Motor neuron (in vitro differentiated cells): ENCODE results near the gene GH1. TPM values are rescaled to one million over a fixed set of nuclear protein-coding genes. Genes with fewer than 3 reads are reported as not detected.

Experiments used
- ATAC-seq, 8 experiments: fragments of 200-7000 bp; cut with Tn5 transposase; replicated peaks in 6 of 8; 2 replicates each; pipeline ENCODE4 v1.8.0; 2021; ENCODE audit warnings: mild to moderate bottlenecking in 8 of 8, moderate library complexity in 8 of 8
- H3K27ac ChIP-seq, 2 donors: fragments of 250-450 bp; sonication (Bioruptor Pico); 2 replicates each; pipeline ENCODE4 v1.9.0; 2021; ENCODE audit warnings: antibody characterized with exemption in 2 of 2, mild to moderate bottlenecking in 2 of 2, moderate library complexity in 1 of 2
- H3K4me1 ChIP-seq, 2 donors: fragments of 250-450 bp; sonication (Bioruptor Pico); replicated peaks in 1 of 2; 2 replicates each; pipeline ENCODE4 v1.6.1; 2021; ENCODE audit warnings: antibody characterized with exemption in 2 of 2, mild to moderate bottlenecking in 2 of 2, moderate library complexity in 1 of 2
- H3K4me3 ChIP-seq, 5 donors: fragments of 250-450 bp; sonication (Bioruptor Pico); 2 replicates each; pipeline ENCODE4 v1.9.0; 2021; ENCODE audit warnings: antibody characterized with exemption in 5 of 5, mild to moderate bottlenecking in 5 of 5, moderate library complexity in 4 of 5
- WGBS, 10 experiments: fragments of 450-650 bp; shearing (Covaris generic); methylation state at CpG; one replicate each; pipeline ENCODE4 v1.0.0; 2022; 5-methylcytosine and 5-hydroxymethylcytosine counted together
- in situ Hi-C, 9 experiments: fragments of 400-800 bp; cut with MboI; loops; one replicate each; pipeline ENCODE4 v1.15.0; 2021; ENCODE audit warnings: low sequenced_read_pairs in 9 of 9, low pct_unique_long_range_greater_than_20kb in 2 of 9; ENCODE audit not compliant: unreplicated experiment in 9 of 9
- total RNA-seq, 8 experiments: library from RNA; unstranded; fragments of 300-600 nt; gene quantifications; 2 replicates each; pipeline versions ENCODE4 v1.2.3 to v1.2.4, GENCODE V29; 2022

Gene GH1
- total RNA-seq, 8 experiments from 2014 or later = not detected

- in situ Hi-C loops = no loop called here
- WGBS, 10 experiments = 40 to 100% (median 83%) methylated on average over 1 to 8 of the region's 29 CpGs; no CpG with 5 or more reads in 5 of the 10 experiments
- no peak for ATAC-seq
- no peak overlapping the region for H3K27ac ChIP-seq
- peaks cover 0 to 2% of the 10 kb centered on the region in 2 donors for H3K4me1 ChIP-seq
- H3K4me3 ChIP-seq = no peak overlapping the region
Measured at GRCh38 chr17:63950940-63951907, 32.6 kb upstream of the GH1 start.

- no peak overlapping the region for H3K27ac ChIP-seq
- in situ Hi-C loops = loop anchor here in 2 of 9 experiments (25.0 kb wide), 1 partner anchor 188 kb away; the partner anchor contains the start of gene ERN1 (in 2 of the 2)
- no peak overlapping the region for H3K4me3 ChIP-seq
- 40 to 60% methylated on average over 1 to 3 of the region's 18 CpGs; no CpG with 5 or more reads in 8 of the 10 experiments for WGBS, 10 experiments
- no peak for ATAC-seq
- H3K4me1 ChIP-seq = peaks cover 0 to 2% of the 10 kb centered on the region in 2 donors
Measured at GRCh38 chr17:63949576-63950250, 31.1 kb upstream of the GH1 start.

DNA sequence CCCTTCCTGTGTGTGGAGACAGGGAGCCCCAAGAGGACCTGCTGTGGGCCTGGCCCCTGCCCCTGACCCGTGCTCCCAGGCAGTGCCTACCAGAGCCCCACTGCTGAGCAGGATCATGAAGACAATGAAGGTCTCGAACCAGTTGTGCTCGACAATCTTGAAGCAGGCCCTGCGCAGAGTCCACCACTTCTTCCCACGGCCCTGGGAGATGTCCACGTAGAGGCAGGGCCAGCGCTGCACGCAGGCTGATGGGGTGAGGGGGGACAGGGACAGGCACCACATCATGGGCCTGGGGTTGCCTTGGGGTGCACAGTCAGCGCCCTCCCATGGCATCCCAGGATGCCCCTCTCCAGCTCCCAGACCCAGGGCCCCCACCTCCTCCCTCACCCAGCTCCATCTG is 29.9 kb upstream of the GH1 start:
- in situ Hi-C loops = loop anchor here in 2 of 9 experiments (25.0 kb wide), 1 partner anchor 189 kb away; the partner anchor contains the start of gene ERN1 (in 2 of the 2)
- Histone ChIP-seq H3K4me1 (no peaks in the 10 kb centered on the region), H3K4me3 (no peak overlapping the region), H3K27ac (no peak overlapping the region)
- ATAC-seq = peak in 1 of 8 experiments; percentile 8
- WGBS, 10 experiments = 89% methylated on average over 6 of the region's 9 CpGs; no CpG with 5 or more reads in 9 of the 10 experiments

- no peak for ATAC-seq
- no peak overlapping the region for H3K4me3 ChIP-seq
- no peaks in the 10 kb centered on the region for H3K4me1 ChIP-seq
- in situ Hi-C loops = loop anchor here in 2 of 9 experiments (25.0 kb wide), 1 partner anchor 189 kb away; the partner anchor contains the start of gene ERN1 (in 2 of the 2)
- WGBS, 10 experiments = 40% methylated on average over 2 of the region's 18 CpGs; no CpG with 5 or more reads in 9 of the 10 experiments
- H3K27ac ChIP-seq = no peak overlapping the region
Measured at GRCh38 chr17:63947711-63948330, 29.2 kb upstream of the GH1 start.

DNA sequence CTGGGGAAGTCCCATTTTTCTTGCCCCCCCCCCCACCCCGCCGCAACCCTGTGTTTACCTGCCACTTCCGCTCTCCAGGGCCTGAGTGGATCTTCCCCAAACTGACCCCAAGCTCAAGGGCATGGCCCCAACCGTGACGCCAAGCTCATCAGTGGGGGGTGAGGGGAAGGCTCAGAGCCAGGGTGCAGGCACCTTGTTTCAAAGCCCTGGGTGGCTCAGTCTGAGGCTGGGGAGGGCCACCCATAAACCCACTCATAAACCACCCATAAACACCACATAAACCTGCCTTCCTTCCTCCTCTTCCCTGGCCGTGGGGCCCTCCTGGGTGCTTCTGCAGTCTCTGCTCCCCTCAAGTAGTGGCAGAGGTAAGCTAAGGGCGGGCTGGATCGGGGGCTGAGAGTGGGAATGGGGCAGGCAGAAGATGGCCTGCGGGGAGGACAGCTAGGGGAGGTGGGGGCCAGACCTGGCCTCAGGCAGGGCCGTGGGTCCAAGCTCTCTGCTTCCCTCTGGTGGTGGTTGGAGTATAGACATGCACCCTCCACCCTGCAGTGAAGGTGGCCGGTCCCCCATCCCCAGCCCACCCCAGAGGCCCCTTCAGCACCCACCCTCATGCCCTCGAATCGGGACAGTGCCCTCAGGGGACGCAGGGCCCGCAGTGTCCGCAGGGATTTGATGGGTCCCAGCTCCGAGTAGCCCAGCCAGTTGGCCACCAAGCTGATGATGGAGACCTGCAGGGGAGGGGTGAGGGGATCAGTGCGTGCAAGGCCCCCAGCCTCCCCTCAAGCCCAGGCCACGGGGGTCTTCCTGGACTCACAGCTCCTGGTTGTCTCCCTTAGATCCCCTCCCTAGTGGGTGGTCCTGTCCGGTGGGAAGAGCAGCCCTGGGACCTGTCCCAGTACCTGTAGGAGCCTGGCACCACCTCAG is 28.1 kb upstream of the GH1 start:
- H3K27ac ChIP-seq = no peak overlapping the region
- ATAC-seq = peak; percentile 69 to 90 (median 74)
- WGBS, 10 experiments = 0 to 80% methylated on average over 1 to 2 of the region's 20 CpGs; no CpG with 5 or more reads in 8 of the 10 experiments
- H3K4me1 ChIP-seq = no peaks in the 10 kb centered on the region
- H3K4me3 ChIP-seq = no peak overlapping the region
- in situ Hi-C loops = loop anchor here in 2 of 9 experiments (25.0 kb wide), 1 partner anchor 191 kb away; the partner anchor contains the start of gene ERN1 (in 2 of the 2)

GRCh38 chr17:63945784-63946439 is 27.3 kb upstream of the GH1 start:
- ATAC-seq = no peak
- WGBS, 10 experiments = 20 to 73% methylated on average over 1 to 3 of the region's 6 CpGs; no CpG with 5 or more reads in 8 of the 10 experiments
- H3K27ac ChIP-seq = no peak overlapping the region
- in situ Hi-C loops = loop anchor here in 2 of 9 experiments (25.0 kb wide), 1 partner anchor 191 kb away; the partner anchor contains the start of gene ERN1 (in 2 of the 2)
- no peaks in the 10 kb centered on the region for H3K4me1 ChIP-seq
- H3K4me3 ChIP-seq = no peak overlapping the region

- H3K4me3 ChIP-seq = no peak overlapping the region
- in situ Hi-C loops = loop anchor here in 2 of 9 experiments (25.0 kb wide), 1 partner anchor 192 kb away; the partner anchor contains the start of gene ERN1 (in 2 of the 2)
- no peak overlapping the region for H3K27ac ChIP-seq
- no peaks in the 10 kb centered on the region for H3K4me1 ChIP-seq
- ATAC-seq = no peak
- 80 to 100% (median 90%) methylated on average over 1 to 3 of the region's 24 CpGs; no CpG with 5 or more reads in 6 of the 10 experiments for WGBS, 10 experiments
Measured at GRCh38 chr17:63944736-63945499, 26.3 kb upstream of the GH1 start.

DNA sequence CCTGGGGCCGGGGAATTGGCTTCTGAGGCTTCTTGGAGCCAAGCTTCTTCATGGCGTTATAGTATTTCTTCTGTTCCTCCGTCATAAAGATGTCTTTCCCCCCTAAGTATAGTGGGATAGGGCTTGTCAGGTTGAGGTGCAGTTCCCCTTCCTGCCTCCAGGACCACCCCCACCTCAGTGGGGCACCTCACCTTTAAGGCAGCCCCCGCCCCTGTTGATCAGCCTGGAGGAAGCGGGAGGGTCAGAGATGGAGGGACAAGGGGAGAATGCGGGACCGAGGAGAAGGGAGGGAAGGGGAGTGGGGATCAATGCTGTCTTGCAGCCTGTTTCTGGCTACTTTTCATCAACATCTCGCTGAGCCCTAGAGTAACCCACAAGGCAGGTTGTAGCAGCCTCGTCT is 25.1 kb upstream of the GH1 start:
- in situ Hi-C loops = loop anchor here in 2 of 9 experiments (25.0 kb wide), 1 partner anchor 194 kb away; the partner anchor contains the start of gene ERN1 (in 2 of the 2)
- WGBS, 10 experiments = 30 to 100% (median 78%) methylated on average over 1 to 3 of the region's 9 CpGs; no CpG with 5 or more reads in 7 of the 10 experiments
- no peak for ATAC-seq
- Histone ChIP-seq H3K27ac (no peak overlapping the region), H3K4me1 (no peaks in the 10 kb centered on the region), H3K4me3 (no peak overlapping the region)

DNA sequence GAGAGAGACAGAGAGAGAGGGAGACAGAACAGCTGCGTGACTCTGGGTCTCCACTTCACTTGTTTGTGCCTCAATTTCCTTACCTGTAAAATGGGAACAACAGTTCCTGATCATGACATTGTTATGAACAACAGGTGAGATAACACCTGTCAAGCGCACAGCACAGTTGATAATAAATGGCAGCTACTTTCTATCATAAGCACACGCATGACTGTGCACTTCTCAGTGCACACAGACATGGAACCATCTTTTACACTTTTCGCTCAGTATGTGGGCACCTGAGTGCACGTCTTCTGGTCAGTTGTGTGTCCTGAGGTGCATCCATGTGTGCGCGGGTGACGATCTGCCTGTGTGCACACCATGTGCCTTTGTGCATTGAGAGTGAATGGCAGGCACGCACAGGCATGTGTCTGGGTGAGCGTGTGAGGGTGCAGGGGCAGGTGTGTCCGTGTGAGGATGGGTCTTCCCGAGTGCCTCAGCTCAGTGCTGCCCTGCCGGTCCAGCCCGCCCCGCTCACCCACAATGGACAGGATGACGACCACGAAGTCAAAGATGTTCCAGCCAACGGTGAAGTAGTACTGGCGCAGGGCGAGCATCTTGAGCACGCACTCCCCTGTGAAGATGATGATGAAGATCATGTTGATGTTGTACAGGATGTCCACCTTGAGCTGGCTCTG is 23.8 kb upstream of the GH1 start:
- in situ Hi-C loops = loop anchor here in 2 of 9 experiments (25.0 kb wide), 1 partner anchor 195 kb away; the partner anchor contains the start of gene ERN1 (in 2 of the 2)
- ATAC-seq = no peak
- H3K27ac ChIP-seq = no peak overlapping the region
- 0 to 100% (median 84%) methylated on average over 1 to 13 of the region's 21 CpGs; no CpG with 5 or more reads in 2 of the 10 experiments for WGBS, 10 experiments
- H3K4me1 ChIP-seq = no peaks in the 10 kb centered on the region
- H3K4me3 ChIP-seq = no peak overlapping the region

GRCh38 chr17:63941751-63942150 is 23.1 kb upstream of the GH1 start:
- 0 to 100% (median 88%) methylated on average over 1 to 7 of the region's 23 CpGs; no CpG with 5 or more reads in 6 of the 10 experiments for WGBS, 10 experiments
- in situ Hi-C loops = loop anchor here in 2 of 9 experiments (25.0 kb wide), 1 partner anchor 196 kb away; the partner anchor contains the start of gene ERN1 (in 2 of the 2)
- H3K4me1 ChIP-seq = no peaks in the 10 kb centered on the region
- H3K27ac ChIP-seq = no peak overlapping the region
- no peak overlapping the region for H3K4me3 ChIP-seq
- no peak for ATAC-seq
